Skin of body (tissue), 2 donors: ENCODE data around the gene CLCN7. TPM values are rescaled to one million over a fixed set of nuclear protein-coding genes. Genes with fewer than 3 reads are reported as not detected.
"Not testable (repeated sequence)": the region's sequence is repeated elsewhere in the genome, so short reads cannot be mapped to it uniquely, and the experiment has no call there.

Source experiments
- DNase-seq: peaks from one replicate; lab custom pipeline; 2025; lab: John Stamatoyannopoulos, UW
- total RNA-seq: library from RNA; depleted of rRNA; stranded (reverse); fragments of >200 nt; gene quantifications from one replicate; pipeline ENCODE4 v1.2.3, GENCODE V29; 2014

Gene CLCN7
- total RNA-seq, 1 donor from 2014 or later = 34.8 TPM

- DNase-seq = no peak
These were observed 26.9 kb downstream of the CLCN7 start for GRCh38 chr16:1447965-1448364.

- no peak for DNase-seq
These were observed 28.3 kb downstream of the CLCN7 start for GRCh38 chr16:1446296-1447080.

GRCh38 chr16:1445518-1446203, 29.2 kb downstream of the CLCN7 start:
- no peak for DNase-seq

- DNase-seq = no peak
These were observed 29.9 kb downstream of the CLCN7 start for GRCh38 chr16:1444730-1445517.

DNA sequence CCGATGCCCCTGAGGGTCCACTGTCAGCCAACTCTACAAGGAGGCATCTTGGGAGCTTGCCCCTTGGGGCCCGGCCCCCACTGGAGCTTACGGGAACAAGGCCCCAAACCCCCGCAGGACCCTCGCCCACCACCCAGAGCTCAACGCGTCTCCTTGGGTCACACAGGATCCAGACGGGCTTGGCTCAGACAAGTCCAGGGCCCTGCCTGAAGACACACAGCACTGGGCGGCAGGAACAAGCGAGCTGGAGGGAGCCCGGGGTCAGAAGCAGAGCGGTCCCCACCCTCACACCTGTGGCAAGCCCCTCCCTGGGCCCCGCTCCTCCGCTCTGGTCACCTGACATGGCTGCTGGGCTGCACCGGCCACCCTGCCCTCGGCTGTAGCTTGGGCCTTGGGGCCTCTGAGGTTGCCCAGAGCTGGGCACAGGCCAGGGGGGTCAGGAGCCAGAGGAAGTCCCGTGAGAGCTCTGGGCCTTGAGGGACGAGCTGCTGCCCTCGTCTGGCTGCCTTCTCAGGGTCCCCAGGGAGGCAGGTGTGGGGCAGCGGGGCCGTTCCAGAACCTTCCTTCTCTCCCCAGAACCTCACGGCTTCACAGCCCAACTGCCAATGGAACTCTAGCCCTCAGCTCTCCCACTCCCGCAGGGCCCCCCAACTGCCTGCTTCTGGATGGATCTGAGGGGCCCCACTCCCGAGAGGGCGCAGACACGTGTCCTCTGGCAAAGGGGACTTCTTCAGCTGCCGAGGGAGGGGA, 30.7 kb downstream of the CLCN7 start, which contains the start of gene CCDC154:
Gene CCDC154 (minus strand): TSS at position 577 of the 750 bp plus-strand sequence. CDS start 234 bp downstream, at position 343.
- no peak for DNase-seq

DNA sequence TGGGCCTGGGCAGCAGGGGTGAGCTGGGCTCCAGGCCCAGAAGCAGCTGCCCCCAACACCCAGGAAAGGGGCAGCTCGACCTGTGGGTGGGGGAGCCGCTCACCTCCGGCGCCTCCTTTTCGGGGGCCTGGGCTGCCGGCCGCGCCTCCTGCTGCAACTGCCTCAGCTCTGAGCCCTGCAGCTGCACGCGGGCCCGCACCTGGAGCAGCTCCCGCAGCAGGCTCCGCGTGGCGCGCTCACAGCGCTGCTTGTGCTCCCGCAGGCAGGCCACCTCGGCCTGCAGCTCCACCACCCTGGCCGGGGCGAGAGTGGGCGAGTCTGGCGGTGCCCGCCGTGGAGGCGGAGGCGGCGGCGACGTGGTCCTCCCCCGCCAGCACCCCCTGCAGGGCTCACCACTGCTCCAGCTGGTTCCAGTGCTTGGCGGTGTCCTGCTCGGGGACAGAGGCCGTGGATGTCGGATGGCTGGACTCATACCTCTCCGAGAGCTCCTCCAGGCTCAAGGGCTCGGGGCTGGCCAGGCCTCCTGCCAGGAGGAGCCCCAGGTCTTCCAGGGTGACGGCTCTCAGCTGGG, 31.3 kb downstream of the CLCN7 start:
- DNase-seq = no peak

DNA sequence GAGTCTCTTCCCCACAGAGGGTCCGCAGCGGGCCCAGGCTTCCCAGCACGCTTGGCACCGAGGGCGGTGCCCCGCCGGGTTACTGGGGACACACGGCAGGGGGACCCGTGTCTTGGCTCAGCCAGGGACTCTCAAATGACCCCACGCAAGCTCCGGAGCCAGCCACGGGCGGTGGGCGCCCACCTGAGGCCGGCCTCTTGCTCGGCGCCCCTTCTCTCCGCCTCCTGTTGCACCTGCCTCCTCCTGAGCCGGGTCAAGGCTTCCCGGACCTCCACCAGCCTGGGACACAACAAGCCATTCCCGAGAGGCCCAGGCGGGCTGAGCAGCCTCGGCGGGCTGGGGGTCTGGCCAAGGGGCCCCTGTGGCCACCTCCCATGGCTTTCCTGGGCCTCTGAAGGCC, 32.1 kb downstream of the CLCN7 start:
- DNase-seq = no peak

DNA sequence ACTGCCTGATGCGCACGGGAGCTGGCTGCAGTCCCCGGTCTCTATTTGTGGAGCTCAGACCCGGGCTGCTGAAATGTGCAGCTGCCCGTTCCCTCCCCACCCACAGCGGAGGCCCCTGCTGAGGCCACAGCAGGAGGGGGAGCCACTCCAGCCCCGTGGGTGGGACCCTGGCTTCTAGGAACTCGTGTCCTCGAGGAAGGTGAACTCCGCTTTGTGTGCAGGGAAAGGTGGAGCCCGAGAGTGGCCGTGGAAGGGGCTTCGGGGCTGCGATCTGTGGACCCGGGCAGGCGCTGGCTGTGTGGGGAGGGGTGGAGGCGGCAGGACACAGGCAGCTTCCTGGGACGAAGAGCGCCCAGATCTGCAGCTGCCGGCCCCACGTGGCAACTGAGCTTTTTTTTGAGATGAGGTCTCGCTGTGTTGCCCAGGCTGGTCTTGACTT, 33.4 kb downstream of the CLCN7 start:
- no peak for DNase-seq

DNA sequence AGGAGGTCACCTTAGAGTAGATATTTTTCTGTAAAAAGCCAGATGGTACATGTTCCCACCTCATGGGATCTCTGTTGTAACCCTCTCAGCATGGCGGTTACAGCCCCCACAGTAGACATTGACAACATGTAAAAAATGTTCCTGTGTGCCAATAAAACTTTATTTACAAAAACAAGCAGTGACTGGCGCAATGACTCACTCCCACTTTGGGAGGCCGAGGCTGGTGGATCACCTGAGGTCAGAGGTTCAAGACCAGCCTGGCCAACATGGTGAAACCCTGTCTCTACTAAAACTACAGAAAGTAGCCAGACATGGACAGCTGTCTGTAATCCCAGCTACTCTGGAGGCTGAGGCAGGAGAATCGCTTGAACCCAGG, 35.1 kb downstream of the CLCN7 start:
- not testable (repeated sequence) for DNase-seq

GRCh38 chr16:1439058-1439698, 35.6 kb downstream of the CLCN7 start:
- DNase-seq = no peak

GRCh38 chr16:1438229-1439057, 36.4 kb downstream of the CLCN7 start:
- DNase-seq = no peak

DNA sequence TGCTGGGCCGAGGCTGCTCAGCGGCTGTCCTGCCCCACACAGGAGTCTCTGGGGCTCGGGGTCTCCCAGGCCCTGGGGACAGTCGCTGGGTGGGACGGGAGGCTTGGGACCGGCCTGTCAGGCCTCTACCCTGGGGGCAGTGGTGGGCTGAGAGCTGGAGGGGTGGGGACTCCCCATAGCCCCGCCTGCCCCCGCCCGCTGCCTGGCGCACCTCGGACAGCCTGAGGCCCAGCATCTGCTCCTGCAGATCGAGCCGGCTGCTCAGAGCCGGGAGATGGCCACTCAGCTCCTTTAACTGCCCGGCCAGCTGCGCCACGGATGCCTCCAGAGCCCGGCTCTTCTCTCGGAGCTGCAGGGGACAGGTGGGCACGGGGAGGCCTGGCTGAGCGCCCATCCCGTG, 37.2 kb downstream of the CLCN7 start:
- DNase-seq = no peak

- no peak for DNase-seq
These were observed 38.0 kb downstream of the CLCN7 start for GRCh38 chr16:1436731-1437355.

DNA sequence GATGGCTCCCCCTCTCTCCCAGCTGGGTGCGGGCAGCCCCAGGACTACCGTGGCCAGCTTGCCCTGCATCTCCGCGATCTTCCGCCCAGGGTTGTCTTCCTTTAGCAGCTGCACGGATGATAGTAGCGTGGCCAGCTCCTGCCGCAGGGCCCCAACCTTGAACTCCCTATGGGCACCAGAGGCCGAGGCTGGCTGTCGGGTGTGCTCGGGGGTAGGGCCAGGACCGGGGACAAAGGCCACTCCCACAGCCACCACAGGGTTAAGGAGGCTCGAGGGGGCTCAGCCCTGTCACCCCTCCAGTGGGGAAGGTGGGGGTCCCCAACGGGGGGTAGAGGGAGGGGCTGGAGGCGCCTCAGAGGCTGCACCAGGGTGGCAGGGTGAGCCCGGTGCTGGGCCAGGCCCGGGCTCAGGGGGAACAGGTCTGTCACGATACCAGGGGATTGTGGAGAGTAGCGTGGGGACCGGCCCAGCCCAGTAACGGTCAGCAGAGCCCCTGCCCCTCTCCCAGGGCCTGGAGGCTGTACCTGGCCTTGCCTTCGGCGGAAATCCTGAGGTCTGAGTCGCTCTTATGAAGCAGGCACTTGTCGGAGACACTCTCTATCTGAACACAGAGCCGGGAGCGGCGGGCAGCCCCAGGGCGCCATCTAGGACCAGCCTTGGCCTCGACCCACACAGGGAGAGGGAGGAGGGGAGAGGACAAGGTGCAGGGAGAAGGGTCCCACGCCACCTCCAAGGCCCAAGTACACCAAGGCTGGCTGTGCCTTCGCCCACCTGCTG, 38.7 kb downstream of the CLCN7 start:
- DNase-seq = no peak

GRCh38 chr16:1434644-1435592, 39.9 kb downstream of the CLCN7 start:
- DNase-seq = no peak

DNA sequence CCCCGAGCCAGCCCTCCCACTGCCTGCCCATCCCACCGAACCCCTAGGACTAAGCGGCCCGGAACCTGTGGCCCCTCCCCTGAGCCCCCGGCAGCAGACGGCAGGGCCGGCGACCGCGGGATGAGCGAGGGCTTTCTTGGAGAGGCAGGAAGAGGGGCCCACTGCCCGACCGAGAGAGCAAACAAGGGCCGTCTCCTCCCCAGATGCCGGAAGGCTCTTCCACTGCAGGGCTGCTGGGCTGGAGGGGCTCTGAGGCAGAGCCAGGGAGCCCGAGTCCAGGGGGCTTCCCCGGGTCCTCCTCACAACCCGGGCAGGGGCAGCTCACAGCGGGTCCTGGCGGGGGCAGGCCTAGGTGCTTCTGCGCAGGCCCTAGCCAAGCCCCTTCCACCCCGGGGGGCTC, 41.1 kb downstream of the CLCN7 start:
- DNase-seq = no peak

DNA sequence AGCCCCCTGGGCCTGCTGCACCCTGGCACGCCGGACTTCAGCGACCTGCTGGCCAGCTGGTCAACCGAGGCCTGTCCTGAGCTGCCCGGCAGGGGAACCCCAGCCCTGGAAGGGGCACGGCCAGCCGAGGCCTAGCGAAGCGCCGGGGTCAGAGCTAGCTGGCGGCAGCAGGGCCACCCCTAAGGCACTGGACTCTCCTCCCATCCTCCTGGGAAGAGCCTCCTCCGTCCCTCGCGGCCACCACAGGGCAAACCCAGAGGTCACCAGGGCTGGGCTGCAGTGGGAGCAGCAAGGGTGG, 41.6 kb downstream of the CLCN7 start:
- no peak for DNase-seq
